K562 (cell line): ENCODE measurements around the gene FXR1. TPM values are rescaled to one million over a fixed set of nuclear protein-coding genes. Genes with fewer than 3 reads are reported as not detected.

ENCODE experiments used
- ATAC-seq: fragments of 200-7000 bp; cut with Tn5 transposase; 3 replicates; pipeline ENCODE4 v1.9.1; 2020; ENCODE audit warnings: moderate library complexity
- BruUV-seq: library from RNA; stranded (reverse); fragments of 400-500 nt; replicated peaks from 2 replicates; lab custom pipeline; 2021; lab: Mats Ljungman, UMichigan
- CTCF ChIA-PET: fragments of 300-600 bp; formaldehyde crosslinking; extraction: SDS; loops from one replicate; lab custom pipeline; 2021; ENCODE audit warnings: low intra/inter-chr PET ratio; lab: Yijun Ruan, JAX
- POLR2A ChIA-PET: fragments of 300-600, 350-650 bp; sonication (Branson Sonifier 250); formaldehyde crosslinking; extraction: SDS; loops from one replicate; lab custom pipeline; 2021; ENCODE audit warnings: antibody characterized with exemption, inconsistent platforms; lab: Yijun Ruan, JAX
- DNase-seq, 4 experiments: peaks; one replicate each; pipeline versions ENCODE4 v3.0.0 to v3.0.0-alpha.2; 2011 to 2018; ENCODE audit warnings: low spot score in 3 of 4, mixed read lengths in 3 of 4; ENCODE audit errors: extremely low read depth in 1 of 4
- FAIRE-seq: peaks from 2 replicates; lab custom pipeline; 2011; peaks lifted over from hg19 to GRCh38; lab: Jason Lieb, UNC
- H2AFZ ChIP-seq: 2 replicates; pipeline ENCODE4 v1.6.0; 2011; ENCODE audit warnings: low read depth, low read length, control low read depth, inconsistent platforms
- H3K27ac ChIP-seq: fragments of 200-600 bp; 3 replicates; pipeline ENCODE4 v1.8.0; 2011; ENCODE audit warnings: low read depth, mild to moderate bottlenecking, control low read depth, inconsistent platforms, low read length, moderate library complexity, mixed read lengths; ENCODE audit errors: extremely low read depth
- H3K27me3 ChIP-seq, 2 experiments: fragments of 300-600 bp in 1 of 2; 2 replicates in 1 of 2; 3 replicates in 1 of 2; pipeline versions ENCODE4 v1.6.0 to v1.8.0; 2011; ENCODE audit warnings: inconsistent platforms in 2 of 2, low read length in 2 of 2, mild to moderate bottlenecking in 1 of 2, mixed read lengths in 1 of 2, moderate library complexity in 1 of 2; ENCODE audit not compliant: control insufficient read depth in 2 of 2, insufficient read depth in 2 of 2
- H3K36me3 ChIP-seq: fragments of 300-600 bp; 3 replicates; pipeline ENCODE4 v1.8.0; 2011; ENCODE audit warnings: mild to moderate bottlenecking, low read length, inconsistent platforms; ENCODE audit not compliant: control insufficient read depth, insufficient read depth
- H3K4me1 ChIP-seq, 2 experiments: fragments of 200-600 bp in 1 of 2; replicated peaks in 1 of 2; 2 replicates in 1 of 2; 3 replicates in 1 of 2; pipeline versions ENCODE4 v1.5.1 to v1.8.0; 2011; ENCODE audit warnings: inconsistent platforms in 2 of 2, low read length in 2 of 2, mild to moderate bottlenecking in 1 of 2, mixed read lengths in 1 of 2, moderate library complexity in 1 of 2; ENCODE audit not compliant: control insufficient read depth in 2 of 2, insufficient read depth in 2 of 2
- H3K4me2 ChIP-seq: 2 replicates; pipeline ENCODE4 v1.6.1; 2011; ENCODE audit warnings: low read length, control low read depth, inconsistent platforms, mixed read lengths; ENCODE audit not compliant: insufficient read depth
- H3K4me3 ChIP-seq: fragments of 200-600 bp; sonication (generic), shearing (Covaris generic); 2 replicates; pipeline ENCODE4 v1.5.1; 2016; ENCODE audit warnings: control low read depth, inconsistent platforms
- H3K79me2 ChIP-seq: fragments of 200-600 bp; 3 replicates; pipeline ENCODE4 v1.8.0; 2011; ENCODE audit warnings: low read length, inconsistent platforms; ENCODE audit not compliant: control insufficient read depth, insufficient read depth
- H3K9ac ChIP-seq, 2 experiments: 2 replicates each; pipeline versions ENCODE4 v1.6.0 to v1.6.1; 2011; ENCODE audit warnings: low read depth in 2 of 2, low read length in 2 of 2, control low read depth in 1 of 2, inconsistent platforms in 1 of 2, mild to moderate bottlenecking in 1 of 2, mixed read lengths in 1 of 2; ENCODE audit not compliant: insufficient read depth in 1 of 2
- H3K9me1 ChIP-seq: one replicate; pipeline ENCODE4 v1.6.0; 2011; ENCODE audit warnings: inconsistent platforms, mild to moderate bottlenecking, low read length, moderate library complexity; ENCODE audit not compliant: control insufficient read depth, insufficient read depth
- H3K9me3 ChIP-seq: replicated peaks from 2 replicates; pipeline ENCODE4 v1.5.1; 2011; ENCODE audit warnings: low read depth, low read length, inconsistent platforms; ENCODE audit not compliant: control insufficient read depth, insufficient read depth
- H4K20me1 ChIP-seq: replicated peaks from 2 replicates; pipeline ENCODE4 v1.6.1; 2011; ENCODE audit warnings: low read length, inconsistent platforms, mixed read lengths; ENCODE audit not compliant: control insufficient read depth, insufficient read depth
- KDM1A ChIP-seq, 2 experiments: fragments of 450-650 bp; IDR thresholded peaks; 2 replicates each; pipeline ENCODE4 v1.6.1; 2016; ENCODE audit warnings: mild to moderate bottlenecking in 2 of 2
- RBM34 ChIP-seq: fragments of 200-400 bp; formaldehyde crosslinking; IDR thresholded peaks from 2 replicates; pipeline ENCODE4 v1.6.1; 2018; ENCODE audit warnings: low read length, borderline replicate concordance; ENCODE audit not compliant: insufficient read depth
- TBL1XR1 ChIP-seq, 2 experiments: IDR thresholded peaks; 2 replicates each; pipeline ENCODE4 v1.6.1; 2012; ENCODE audit warnings: improper control_type of control experiment in 2 of 2, low read length in 2 of 2, mild to moderate bottlenecking in 1 of 2
- TCF7L2 ChIP-seq: fragments of 150-350 bp; IDR thresholded peaks from 2 replicates; pipeline ENCODE4 v1.6.1; 2016; ENCODE audit warnings: low read depth, mild to moderate bottlenecking, low read length, moderate library complexity
- ZFP1 ChIP-seq: fragments of 450-650 bp; formaldehyde crosslinking; IDR thresholded peaks from 2 replicates; pipeline ENCODE4 v1.4.0; 2020; ENCODE audit warnings: mild to moderate bottlenecking, mixed read lengths
- in situ Hi-C: fragments of 300-500 bp; cut with MboI; formaldehyde crosslinking; loops from 4 replicates; pipeline ENCODE4 v1.15.0; 2018; ENCODE audit warnings: inconsistent platforms, mixed read lengths
- intact Hi-C: fragments of 100-400 bp; cut with micrococcal nuclease; formaldehyde crosslinking; loops from 2 replicates; pipeline ENCODE4 v1.14.2; 2022
- polyA plus RNA-seq, 8 experiments: library from polyadenylated mRNA; depleted of rRNA in 4 of 8; stranded (reverse) in 5 of 8; unstranded in 3 of 8; fragments of >200 nt; fragmentation: Nextera tagmentation in 2 of 8; fragmentation: Illumina TruSeq in 1 of 8; extraction: Ambion mirVana in 2 of 8; extraction: Trizol in 1 of 8; gene quantifications; 2 replicates each; pipeline versions ENCODE4 v1.2.1 to v1.2.3, GENCODE V29; 2011 to 2014; ENCODE audit warnings: inconsistent platforms in 1 of 8, missing spikeins in 1 of 8
- total RNA-seq, 7 experiments: library from RNA; depleted of rRNA in 6 of 7; stranded (reverse); fragments of >200 nt in 6 of 7; fragmentation: Illumina TruSeq in 2 of 7; extraction: Trizol in 2 of 7; gene quantifications; 2 replicates each; pipeline versions ENCODE4 v1.2.1 to v1.2.3, GENCODE V29; 2011 to 2021; ENCODE audit warnings: low replicate concordance in 1 of 7
- TF ChIP-seq, protein P1 (sequence below): sonication (generic); formaldehyde crosslinking; IDR thresholded peaks from 2 replicates; pipeline ENCODE4 v1.8.0; 2023; ENCODE audit warnings: mild to moderate bottlenecking, missing genetic modification reagents

Gene FXR1
- total and polyA plus RNA-seq, 9 of the 15 experiments (the other 6 are each of a cell fraction or from before 2014, with no cell fraction given) = 59.4 to 177 (median 136) TPM

- in situ Hi-C loops = no loop called here
- no peak for ATAC-seq
- Histone ChIP-seq H4K20me1 (peaks cover 42% of the 10 kb centered on the region), H3K4me1 (peaks cover 0 to 6% of the 10 kb centered on the region in 2 experiments; a peak in 1 of 5 replicates), H3K9me1 (no peaks in the 10 kb centered on the region), H3K27me3 (no peaks in the 10 kb centered on the region), H3K9me3 (no peaks in the 10 kb centered on the region), H3K79me2 (peaks cover 99% of the 10 kb centered on the region), H2AFZ (no peak overlapping the region), H3K36me3 (peaks cover 49% of the 10 kb centered on the region; the same call in 2 of the 3 replicates), H3K4me2 (no peak overlapping the region), H3K4me3 (no peak overlapping the region), H3K9ac (no peak overlapping the region), H3K27ac (no peak overlapping the region)
- intact Hi-C loops = no loop called here
- no TSS peak for BruUV-seq
- no peak for FAIRE-seq
- DNase-seq = no peak
- POLR2A ChIA-PET = interaction anchor here (0.6 kb wide), 1 partner anchor 52 kb away, joined by 3 read pairs; no protein-coding TSS in a partner anchor
- CTCF ChIA-PET = no interaction called here
- TF ChIP-seq TBL1XR1 (IDR thresholded peaks at IDR 0.05; ENCODE audit: low read length in 2 of 2) (no peak), KDM1A (IDR thresholded peaks at IDR 0.05) (no peak), TCF7L2 (no peak), RBM34 (no peak), ZFP1 (no peak)
- TF ChIP-seq, protein P1, sequence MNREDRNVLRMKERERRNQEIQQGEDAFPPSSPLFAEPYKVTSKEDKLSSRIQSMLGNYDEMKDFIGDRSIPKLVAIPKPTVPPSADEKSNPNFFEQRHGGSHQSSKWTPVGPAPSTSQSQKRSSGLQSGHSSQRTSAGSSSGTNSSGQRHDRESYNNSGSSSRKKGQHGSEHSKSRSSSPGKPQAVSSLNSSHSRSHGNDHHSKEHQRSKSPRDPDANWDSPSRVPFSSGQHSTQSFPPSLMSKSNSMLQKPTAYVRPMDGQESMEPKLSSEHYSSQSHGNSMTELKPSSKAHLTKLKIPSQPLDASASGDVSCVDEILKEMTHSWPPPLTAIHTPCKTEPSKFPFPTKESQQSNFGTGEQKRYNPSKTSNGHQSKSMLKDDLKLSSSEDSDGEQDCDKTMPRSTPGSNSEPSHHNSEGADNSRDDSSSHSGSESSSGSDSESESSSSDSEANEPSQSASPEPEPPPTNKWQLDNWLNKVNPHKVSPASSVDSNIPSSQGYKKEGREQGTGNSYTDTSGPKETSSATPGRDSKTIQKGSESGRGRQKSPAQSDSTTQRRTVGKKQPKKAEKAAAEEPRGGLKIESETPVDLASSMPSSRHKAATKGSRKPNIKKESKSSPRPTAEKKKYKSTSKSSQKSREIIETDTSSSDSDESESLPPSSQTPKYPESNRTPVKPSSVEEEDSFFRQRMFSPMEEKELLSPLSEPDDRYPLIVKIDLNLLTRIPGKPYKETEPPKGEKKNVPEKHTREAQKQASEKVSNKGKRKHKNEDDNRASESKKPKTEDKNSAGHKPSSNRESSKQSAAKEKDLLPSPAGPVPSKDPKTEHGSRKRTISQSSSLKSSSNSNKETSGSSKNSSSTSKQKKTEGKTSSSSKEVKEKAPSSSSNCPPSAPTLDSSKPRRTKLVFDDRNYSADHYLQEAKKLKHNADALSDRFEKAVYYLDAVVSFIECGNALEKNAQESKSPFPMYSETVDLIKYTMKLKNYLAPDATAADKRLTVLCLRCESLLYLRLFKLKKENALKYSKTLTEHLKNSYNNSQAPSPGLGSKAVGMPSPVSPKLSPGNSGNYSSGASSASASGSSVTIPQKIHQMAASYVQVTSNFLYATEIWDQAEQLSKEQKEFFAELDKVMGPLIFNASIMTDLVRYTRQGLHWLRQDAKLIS (CRISPR knock-in tag) = no peak
These were observed 9.8 kb downstream of the FXR1 start for GRCh38 chr3:180922242-180922641.
